K562 (cell line): ENCODE data around the gene ZFAND3.

ENCODE experiments used
- CHCHD3 ChIP-seq: fragments of 250-450 bp; sonication (Bioruptor Pico); IDR thresholded peaks from 2 replicates; pipeline ENCODE4 v2.1.2; 2022; ENCODE audit warnings: mild to moderate bottlenecking
- CHD1 ChIP-seq: fragments of 200-600 bp; sonication (generic); IDR thresholded peaks from one replicate; pipeline ENCODE4 v1.6.1; 2012; ENCODE audit warnings: mild to moderate bottlenecking, moderate library complexity, low read length, inconsistent platforms
- EP300 ChIP-seq: IDR thresholded peaks from 2 replicates; pipeline ENCODE4 v1.6.1; 2012; ENCODE audit warnings: low read length, improper control_type of control experiment
- FOXK1 ChIP-seq: sonication (generic); formaldehyde crosslinking; IDR thresholded peaks from 2 replicates; pipeline ENCODE4 v1.8.0; 2022; ENCODE audit warnings: missing genetic modification reagents, mild to moderate bottlenecking, borderline replicate concordance
- MAFF ChIP-seq: IDR thresholded peaks from 2 replicates; pipeline ENCODE4 v1.6.1; 2012; ENCODE audit warnings: low read length, improper control_type of control experiment
- MEF2A ChIP-seq: IDR thresholded peaks from 2 replicates; pipeline ENCODE4 v1.6.1; 2011; ENCODE audit warnings: low read depth, mild to moderate bottlenecking, low read length, moderate library complexity; ENCODE audit not compliant: control insufficient read depth
- NCOA1 ChIP-seq: fragments of 450-650 bp; IDR thresholded peaks from 2 replicates; pipeline ENCODE4 v1.6.1; 2016; ENCODE audit warnings: low read depth
- POLR2A ChIP-seq: fragments of 450-650 bp; conservative IDR thresholded peaks from 2 replicates; pipeline ENCODE4 v1.6.1; 2016
- RBM14 ChIP-seq: fragments of 200-400 bp; formaldehyde crosslinking; IDR thresholded peaks from 2 replicates; pipeline ENCODE4 v1.6.1; 2018; ENCODE audit warnings: low read depth, mild to moderate bottlenecking, low read length, moderate library complexity, borderline replicate concordance; ENCODE audit not compliant: insufficient read depth
- RBM22 ChIP-seq: fragments of 200-400 bp; formaldehyde crosslinking; IDR thresholded peaks from 2 replicates; pipeline ENCODE4 v1.6.1; 2018; ENCODE audit warnings: low read length, low read depth; ENCODE audit not compliant: poor library complexity, severe bottlenecking
- TCF7L2 ChIP-seq: fragments of 150-350 bp; IDR thresholded peaks from 2 replicates; pipeline ENCODE4 v1.6.1; 2016; ENCODE audit warnings: low read depth, mild to moderate bottlenecking, low read length, moderate library complexity
- TF ChIP-seq, protein P1 (sequence below), 3 experiments: IDR thresholded peaks in 2 of 3; conservative IDR thresholded peaks in 1 of 3; 2 replicates each; pipeline ENCODE4 v1.5.1; 2011 to 2012; ENCODE audit warnings: low read length in 3 of 3, mild to moderate bottlenecking in 3 of 3, control low read depth in 2 of 3, improper control_type of control experiment in 1 of 3, inconsistent platforms in 1 of 3, low read depth in 1 of 3, mixed read lengths in 1 of 3, moderate library complexity in 1 of 3; ENCODE audit not compliant: insufficient read depth in 2 of 3
- TF ChIP-seq, protein P2 (sequence below), 2 experiments: IDR thresholded peaks; 2 replicates each; pipeline ENCODE4 v1.6.1; 2011; ENCODE audit warnings: borderline replicate concordance in 1 of 2, control low read depth in 1 of 2, low read depth in 1 of 2, low read length in 1 of 2, mild to moderate bottlenecking in 1 of 2, mixed read lengths in 1 of 2, moderate library complexity in 1 of 2; ENCODE audit not compliant: insufficient read depth in 1 of 2, insufficient read length in 1 of 2, poor library complexity in 1 of 2, severe bottlenecking in 1 of 2; ENCODE audit errors: extremely low read depth in 1 of 2
- TF ChIP-seq, protein P3 (sequence below): sonication (generic); formaldehyde crosslinking; IDR thresholded peaks from 2 replicates; pipeline ENCODE4 v1.8.0; 2022; ENCODE audit warnings: missing genetic modification reagents, mild to moderate bottlenecking, borderline replicate concordance

DNA sequence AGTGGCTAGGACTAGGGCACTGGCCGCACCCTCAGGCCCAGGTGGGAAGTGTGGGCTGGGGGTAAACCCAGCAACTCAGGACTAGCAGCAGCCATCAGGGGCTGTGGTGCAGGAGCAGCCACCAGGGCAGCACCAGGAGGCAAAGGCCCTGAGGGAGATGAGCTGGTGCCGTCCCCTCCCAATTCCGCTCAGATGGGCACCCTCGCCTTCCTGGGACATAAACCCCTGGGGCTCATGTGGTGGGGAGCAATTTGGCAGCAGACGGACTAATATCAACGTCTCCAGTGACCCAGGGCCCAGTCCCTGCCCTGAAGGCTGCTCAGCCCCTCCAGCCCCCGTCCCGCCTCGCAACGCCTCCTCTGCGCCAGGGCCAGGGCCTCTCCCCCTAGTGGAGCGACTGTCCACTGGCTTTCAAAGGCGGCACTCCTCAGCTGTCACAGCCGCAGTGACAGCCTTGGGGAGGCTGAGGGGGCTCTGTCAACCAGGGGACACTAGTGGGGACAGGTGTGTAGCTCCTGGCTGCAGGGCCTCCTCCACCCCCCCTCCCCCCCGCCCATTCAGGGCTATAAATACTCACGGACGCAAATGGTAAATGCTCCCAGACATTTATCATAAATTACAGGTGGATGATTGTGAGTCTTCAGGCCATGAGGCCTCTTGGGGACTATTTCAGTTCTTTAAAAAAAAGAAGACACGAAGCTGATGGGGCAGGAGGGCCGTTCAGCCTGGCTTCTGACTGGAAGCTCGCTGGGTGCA, 349.9 kb downstream of the ZFAND3 start:
- TF ChIP-seq CHCHD3 (CRISPR knock-in tag) (no peak), POLR2A (no peak), MEF2A (no peak), RBM14 (no peak), FOXK1 (no peak), MAFF (no peak), TCF7L2 (no peak), EP300 (no peak), NCOA1 (no peak), CHD1 (no peak), RBM22 (no peak)
- TF ChIP-seq, protein P1, sequence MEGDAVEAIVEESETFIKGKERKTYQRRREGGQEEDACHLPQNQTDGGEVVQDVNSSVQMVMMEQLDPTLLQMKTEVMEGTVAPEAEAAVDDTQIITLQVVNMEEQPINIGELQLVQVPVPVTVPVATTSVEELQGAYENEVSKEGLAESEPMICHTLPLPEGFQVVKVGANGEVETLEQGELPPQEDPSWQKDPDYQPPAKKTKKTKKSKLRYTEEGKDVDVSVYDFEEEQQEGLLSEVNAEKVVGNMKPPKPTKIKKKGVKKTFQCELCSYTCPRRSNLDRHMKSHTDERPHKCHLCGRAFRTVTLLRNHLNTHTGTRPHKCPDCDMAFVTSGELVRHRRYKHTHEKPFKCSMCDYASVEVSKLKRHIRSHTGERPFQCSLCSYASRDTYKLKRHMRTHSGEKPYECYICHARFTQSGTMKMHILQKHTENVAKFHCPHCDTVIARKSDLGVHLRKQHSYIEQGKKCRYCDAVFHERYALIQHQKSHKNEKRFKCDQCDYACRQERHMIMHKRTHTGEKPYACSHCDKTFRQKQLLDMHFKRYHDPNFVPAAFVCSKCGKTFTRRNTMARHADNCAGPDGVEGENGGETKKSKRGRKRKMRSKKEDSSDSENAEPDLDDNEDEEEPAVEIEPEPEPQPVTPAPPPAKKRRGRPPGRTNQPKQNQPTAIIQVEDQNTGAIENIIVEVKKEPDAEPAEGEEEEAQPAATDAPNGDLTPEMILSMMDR (IDR thresholded peaks at IDR 0.05 in 2 of 3, conservative IDR thresholded peaks at IDR 0.05 in 1 of 3; ENCODE audit: insufficient read depth in 2 of 3, low read depth in 1 of 3, low read length in 3 of 3): 0 out of 6 replicates have a peak, but pooled peaks of 1 of the 3 experiments have one; percentile 16
- TF ChIP-seq, protein P2, sequence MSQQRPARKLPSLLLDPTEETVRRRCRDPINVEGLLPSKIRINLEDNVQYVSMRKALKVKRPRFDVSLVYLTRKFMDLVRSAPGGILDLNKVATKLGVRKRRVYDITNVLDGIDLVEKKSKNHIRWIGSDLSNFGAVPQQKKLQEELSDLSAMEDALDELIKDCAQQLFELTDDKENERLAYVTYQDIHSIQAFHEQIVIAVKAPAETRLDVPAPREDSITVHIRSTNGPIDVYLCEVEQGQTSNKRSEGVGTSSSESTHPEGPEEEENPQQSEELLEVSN (IDR thresholded peaks at IDR 0.05; ENCODE audit: borderline replicate concordance in 1 of 2, extremely low read depth in 1 of 2, insufficient read depth in 1 of 2, insufficient read length in 1 of 2, low read depth in 1 of 2, low read length in 1 of 2, poor library complexity in 1 of 2, severe bottlenecking in 1 of 2): no peak
- TF ChIP-seq, protein P3, sequence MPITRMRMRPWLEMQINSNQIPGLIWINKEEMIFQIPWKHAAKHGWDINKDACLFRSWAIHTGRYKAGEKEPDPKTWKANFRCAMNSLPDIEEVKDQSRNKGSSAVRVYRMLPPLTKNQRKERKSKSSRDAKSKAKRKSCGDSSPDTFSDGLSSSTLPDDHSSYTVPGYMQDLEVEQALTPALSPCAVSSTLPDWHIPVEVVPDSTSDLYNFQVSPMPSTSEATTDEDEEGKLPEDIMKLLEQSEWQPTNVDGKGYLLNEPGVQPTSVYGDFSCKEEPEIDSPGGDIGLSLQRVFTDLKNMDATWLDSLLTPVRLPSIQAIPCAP (CRISPR knock-in tag): no peak
